SH-SY5Y (cell line): ENCODE data around the gene WHRN.

Experiments
- GATA2 ChIP-seq: IDR thresholded peaks from 2 replicates; pipeline ENCODE4 v1.6.1; 2011; ENCODE audit warnings: mild to moderate bottlenecking, low read depth, low read length
- GATA3 ChIP-seq: IDR thresholded peaks from 2 replicates; pipeline ENCODE4 v1.6.1; 2011; ENCODE audit warnings: low read depth, mild to moderate bottlenecking, low read length, moderate library complexity

DNA sequence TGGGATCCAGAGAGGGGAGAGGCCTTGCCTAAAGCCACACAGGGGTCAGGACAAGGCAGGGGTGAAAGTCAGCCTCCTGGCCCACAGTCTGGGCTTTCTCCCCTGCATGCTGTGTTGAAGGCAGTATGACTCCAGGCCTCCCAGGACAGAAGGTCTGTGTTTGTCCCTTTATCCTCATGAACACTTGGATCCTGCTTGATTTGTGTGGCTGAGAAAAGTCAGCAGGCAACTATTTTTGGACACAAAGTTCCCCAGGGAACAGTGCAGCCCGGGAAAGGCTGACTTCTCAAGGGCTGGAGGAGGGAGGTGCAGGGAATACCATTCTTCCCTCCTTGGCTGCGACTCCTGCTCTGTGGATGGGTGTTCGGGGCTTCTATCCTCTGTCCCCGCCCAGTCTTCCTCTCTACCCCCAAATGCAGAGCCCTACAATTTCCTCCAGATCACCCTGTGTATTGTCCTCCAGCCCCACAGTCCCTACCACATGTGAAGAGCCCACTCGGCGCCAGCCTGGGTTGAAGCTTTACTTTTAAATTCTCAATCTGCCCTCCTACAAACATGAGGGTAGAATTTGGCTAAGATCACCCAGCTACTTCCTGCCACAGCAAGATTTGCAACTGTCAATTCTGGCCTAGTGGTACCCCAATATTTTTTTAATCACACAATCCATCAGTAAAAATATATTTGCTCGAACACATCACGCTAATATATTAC lies 121.6 kb downstream of the WHRN start:
- TF ChIP-seq GATA3 = no peak
- no peak for TF ChIP-seq GATA2
